GM23248 (cell line): ENCODE data around the gene WDR7. TPM values are rescaled to one million over a fixed set of nuclear protein-coding genes. Genes with fewer than 3 reads are reported as not detected.

ENCODE experiments used
- DNase-seq: peaks from one replicate; pipeline ENCODE4 v3.0.0-alpha.2; 2015
- H2AFZ ChIP-seq: fragments of 200-600 bp; sonication (generic); 2 replicates; pipeline ENCODE4 v1.6.1; 2016; ENCODE audit warnings: antibody characterized with exemption
- H3F3A ChIP-seq: fragments of 200-600 bp; sonication (generic); 2 replicates; pipeline ENCODE4 v1.6.1; 2016; ENCODE audit warnings: mild to moderate bottlenecking, antibody characterized with exemption, mixed run types; ENCODE audit not compliant: insufficient read depth
- H3K27ac ChIP-seq: fragments of 200-600 bp; sonication (generic); 2 replicates; pipeline ENCODE4 v1.5.1; 2016; ENCODE audit warnings: mild to moderate bottlenecking
- H3K27me3 ChIP-seq: fragments of 200-600 bp; sonication (generic); replicated peaks from 2 replicates; pipeline ENCODE4 v1.6.1; 2016; ENCODE audit warnings: mild to moderate bottlenecking; ENCODE audit not compliant: insufficient read depth
- H3K36me3 ChIP-seq: fragments of 200-600 bp; sonication (generic); 2 replicates; pipeline ENCODE4 v1.6.1; 2016; ENCODE audit warnings: low read depth, mild to moderate bottlenecking
- H3K4me1 ChIP-seq: fragments of 200-600 bp; sonication (generic); 2 replicates; pipeline ENCODE4 v1.6.1; 2016; ENCODE audit warnings: mild to moderate bottlenecking; ENCODE audit not compliant: insufficient read depth
- H3K4me2 ChIP-seq: fragments of 200-600 bp; sonication (generic); one replicate; pipeline ENCODE4 v1.6.1; 2016; ENCODE audit warnings: mild to moderate bottlenecking; ENCODE audit not compliant: unreplicated experiment
- H3K4me3 ChIP-seq: fragments of 200-600 bp; sonication (generic); 2 replicates; pipeline ENCODE4 v1.5.1; 2016; ENCODE audit warnings: mild to moderate bottlenecking
- H3K79me2 ChIP-seq: fragments of 200-600 bp; sonication (generic); 2 replicates; pipeline ENCODE4 v1.6.1; 2016; ENCODE audit warnings: mild to moderate bottlenecking; ENCODE audit not compliant: insufficient read depth
- H3K9ac ChIP-seq: fragments of 200-600 bp; sonication (generic); 2 replicates; pipeline ENCODE4 v1.6.1; 2016; ENCODE audit warnings: mild to moderate bottlenecking
- H3K9me2 ChIP-seq: fragments of 200-600 bp; sonication (generic); 2 replicates; pipeline ENCODE4 v1.6.1; 2016; ENCODE audit warnings: mixed run types, mild to moderate bottlenecking, moderate library complexity; ENCODE audit not compliant: insufficient read depth
- H3K9me3 ChIP-seq: fragments of 200-600 bp; sonication (generic); one replicate; pipeline ENCODE4 v1.6.1; 2017; ENCODE audit warnings: low read depth
- H4K20me1 ChIP-seq: fragments of 200-600 bp; sonication (generic); 2 replicates; pipeline ENCODE4 v1.6.0; 2016; ENCODE audit not compliant: insufficient read depth
- EZH2 ChIP-seq: fragments of 200-600 bp; sonication (generic); IDR thresholded peaks from 2 replicates; pipeline ENCODE4 v1.6.1; 2018; ENCODE audit warnings: antibody characterized with exemption, mild to moderate bottlenecking; ENCODE audit not compliant: insufficient read depth, poor library complexity, severe bottlenecking
- EZH2phosphoT487 ChIP-seq: fragments of 200-600 bp; sonication (generic); IDR thresholded peaks from 2 replicates; pipeline ENCODE4 v1.6.1; 2018; ENCODE audit warnings: antibody characterized with exemption, moderate library complexity, mild to moderate bottlenecking, low read depth; ENCODE audit not compliant: insufficient read depth
- WGBS, 2 experiments: methylation state at CpG; one replicate each; pipeline ENCODE4 v1.1.6; 2015 to 2017; ENCODE audit warnings: low lambda C conversion rate in 2 of 2, low coverage in 1 of 2; ENCODE audit errors: missing lambda C conversion rate in 2 of 2; 5-methylcytosine and 5-hydroxymethylcytosine counted together
- in situ Hi-C: fragments of 300-500 bp; cut with MboI; formaldehyde crosslinking; loops from 2 replicates; pipeline ENCODE4 v1.15.0; 2020
- polyA plus RNA-seq: library from polyadenylated mRNA; unstranded; fragments of >200 nt; fragmentation: Nextera tagmentation; extraction: Ambion mirVana; gene quantifications from 2 replicates; pipeline ENCODE4 v1.2.1, GENCODE V29; 2016
- total RNA-seq: library from RNA; depleted of rRNA; stranded (reverse); fragments of >200 nt; shearing (Covaris generic); gene quantifications from 2 replicates; pipeline ENCODE4 v1.2.3, GENCODE V29; 2014

WDR7 gene
- total and polyA plus RNA-seq, 2 experiments from 2014 or later: 6.7 to 8.3 TPM

GRCh38 chr18:56992777-56993176, 341.6 kb downstream of the WDR7 start:
- Histone ChIP-seq H3K9ac (no peak overlapping the region), H4K20me1 (no peaks in the 10 kb centered on the region), H3F3A (no peaks in the 10 kb centered on the region), H3K27me3 (no peaks in the 10 kb centered on the region), H3K9me3 (no peaks in the 10 kb centered on the region), H3K4me3 (no peak overlapping the region), H3K27ac (no peak overlapping the region), H3K9me2 (no peaks in the 10 kb centered on the region), H3K4me2 (no peak overlapping the region), H3K36me3 (no peaks in the 10 kb centered on the region), H3K79me2 (no peaks in the 10 kb centered on the region), H2AFZ (no peak overlapping the region), H3K4me1 (0 out of 2 replicates have a peak, but pooled peaks cover 4% of the 10 kb centered on the region)
- 95 to 97% methylated on average over 1 of the region's 1 CpG for WGBS, 2 experiments
- DNase-seq: peak; percentile 12
- TF ChIP-seq EZH2phosphoT487 (no peak), EZH2 (no peak)
- in situ Hi-C loops: no loop called here

- 90 to 93% methylated on average over 4 of the region's 4 CpGs for WGBS, 2 experiments
Observed at GRCh38 chr18:56995579-56996188, 344.5 kb downstream of the WDR7 start.

GRCh38 chr18:56997200-56997599, 346.0 kb downstream of the WDR7 start:
- DNase-seq: no peak
- Histone ChIP-seq H3F3A (no peaks in the 10 kb centered on the region), H3K36me3 (no peaks in the 10 kb centered on the region), H2AFZ (no peak overlapping the region), H4K20me1 (no peaks in the 10 kb centered on the region), H3K4me1 (peaks cover 4% of the 10 kb centered on the region; the same call in 1 of the 2 replicates), H3K4me2 (no peak overlapping the region), H3K9me3 (no peaks in the 10 kb centered on the region), H3K4me3 (no peak overlapping the region), H3K27me3 (no peaks in the 10 kb centered on the region), H3K9ac (no peak overlapping the region), H3K9me2 (no peaks in the 10 kb centered on the region), H3K27ac (no peak overlapping the region), H3K79me2 (no peaks in the 10 kb centered on the region)
- 91 to 100% methylated on average over 2 of the region's 2 CpGs for WGBS, 2 experiments
- TF ChIP-seq EZH2: no peak
- TF ChIP-seq EZH2phosphoT487: no peak
- in situ Hi-C loops: no loop called here

More at GRCh38 chr18:56995579-56996188, 344.5 kb downstream of the WDR7 start:
- no peaks in the 10 kb centered on the region for H3K79me2 ChIP-seq
- H3K27me3 ChIP-seq: no peaks in the 10 kb centered on the region
- H2AFZ ChIP-seq: no peak overlapping the region
- no peak for DNase-seq
- H3F3A ChIP-seq: no peaks in the 10 kb centered on the region
- no peaks in the 10 kb centered on the region for H3K9me2 ChIP-seq
- H3K36me3 ChIP-seq: no peaks in the 10 kb centered on the region
- no peak overlapping the region for H3K4me3 ChIP-seq
- H3K4me1 ChIP-seq: 0 out of 2 replicates have a peak, but pooled peaks cover 4% of the 10 kb centered on the region
- in situ Hi-C loops: no loop called here
- TF ChIP-seq EZH2phosphoT487 (no peak), EZH2 (no peak)
- H3K27ac ChIP-seq: no peak overlapping the region
- no peaks in the 10 kb centered on the region for H4K20me1 ChIP-seq
- no peak overlapping the region for H3K4me2 ChIP-seq
- no peaks in the 10 kb centered on the region for H3K9me3 ChIP-seq
- no peak overlapping the region for H3K9ac ChIP-seq

GRCh38 chr18:56999823-57000222, 348.7 kb downstream of the WDR7 start:
- Histone ChIP-seq H3K27ac (no peak overlapping the region), H3K9me3 (no peaks in the 10 kb centered on the region), H3K9ac (no peak overlapping the region), H3K4me2 (no peak overlapping the region), H3K4me1 (peaks cover 26% of the 10 kb centered on the region), H3K36me3 (no peaks in the 10 kb centered on the region), H4K20me1 (no peaks in the 10 kb centered on the region), H3K79me2 (no peaks in the 10 kb centered on the region), H3K9me2 (no peaks in the 10 kb centered on the region), H2AFZ (no peak overlapping the region), H3K27me3 (no peaks in the 10 kb centered on the region), H3K4me3 (no peak overlapping the region), H3F3A (peaks cover 4% of the 10 kb centered on the region)
- DNase-seq: no peak
- 68 to 72% methylated on average over 3 of the region's 3 CpGs for WGBS, 2 experiments
- in situ Hi-C loops: no loop called here
- no peak for TF ChIP-seq EZH2phosphoT487
